WTC11 (cell line): ENCODE measurements around the gene AMMECR1. TPM values are rescaled to one million over a fixed set of nuclear protein-coding genes. Genes with fewer than 3 reads are reported as not detected.

Experiments
- ATAC-seq: fragments of 200-7000 bp; cut with Tn5 transposase; 2 replicates; pipeline ENCODE4 v1.10.0; 2021; ENCODE audit warnings: mild to moderate bottlenecking, moderate library complexity
- CTCF ChIA-PET: fragments of 300-600 bp; sonication (Branson Sonifier 250); formaldehyde crosslinking; loops from one replicate; lab custom pipeline; 2021; ENCODE audit warnings: antibody characterized with exemption; lab: Charles Lee
- POLR2A ChIA-PET: fragments of 350-600 bp; sonication (Branson Sonifier 250); formaldehyde crosslinking; loops from one replicate; lab custom pipeline; 2021; ENCODE audit warnings: antibody characterized with exemption; lab: Charles Lee
- DNase-seq: peaks from one replicate; pipeline ENCODE4 v3.0.0; 2021; ENCODE audit warnings: low spot score
- H3K27ac Mint-ChIP-seq: 2 replicates; pipeline ENCODE4 v1.8.0; 2021; ENCODE audit warnings: mixed read lengths
- H3K27me3 Mint-ChIP-seq: 2 replicates; pipeline ENCODE4 v1.8.0; 2021; ENCODE audit warnings: low read depth, mild to moderate bottlenecking, moderate library complexity, mixed read lengths
- H3K36me3 Mint-ChIP-seq: 2 replicates; pipeline ENCODE4 v1.8.0; 2021; ENCODE audit warnings: mixed read lengths
- H3K4me1 Mint-ChIP-seq: 2 replicates; pipeline ENCODE4 v1.8.0; 2022; ENCODE audit warnings: mixed read lengths
- H3K4me3 Mint-ChIP-seq: 2 replicates; pipeline ENCODE4 v1.8.0; 2021; ENCODE audit warnings: mild to moderate bottlenecking, moderate library complexity, mixed read lengths
- H3K9me3 Mint-ChIP-seq: 2 replicates; pipeline ENCODE4 v1.8.0; 2021; ENCODE audit warnings: mixed read lengths
- EMX1 ChIP-seq: fragments of 250-450 bp; sonication (Bioruptor Pico); IDR thresholded peaks from 2 replicates; pipeline ENCODE4 v1.8.0; 2021; ENCODE audit warnings: mild to moderate bottlenecking
- FOXJ3 ChIP-seq: sonication (generic); formaldehyde crosslinking; IDR thresholded peaks from 2 replicates; pipeline ENCODE4 v1.9.0; 2021; ENCODE audit warnings: missing genetic modification reagents, mild to moderate bottlenecking, borderline replicate concordance
- GTF2I ChIP-seq: fragments of 250-450 bp; sonication (Bioruptor Pico); conservative IDR thresholded peaks from 2 replicates; pipeline ENCODE4 v1.4.0; 2021; ENCODE audit warnings: mild to moderate bottlenecking
- HMGA2 ChIP-seq: fragments of 250-450 bp; sonication (Bioruptor Pico); IDR thresholded peaks from 2 replicates; pipeline ENCODE4 v1.4.0; 2021; ENCODE audit warnings: mild to moderate bottlenecking, moderate library complexity
- IRF2 ChIP-seq: sonication (generic); formaldehyde crosslinking; IDR thresholded peaks from 2 replicates; pipeline ENCODE4 v1.8.0; 2022; ENCODE audit warnings: low read depth, missing genetic modification reagents, borderline replicate concordance
- NR3C1 ChIP-seq: sonication (generic); formaldehyde crosslinking; conservative IDR thresholded peaks from 2 replicates; pipeline ENCODE4 v1.8.1; 2023; ENCODE audit warnings: low read depth, mild to moderate bottlenecking, missing genetic modification reagents
- OVOL2 ChIP-seq: fragments of 250-450 bp; sonication (Bioruptor Pico); IDR thresholded peaks from 2 replicates; pipeline ENCODE4 v1.9.0; 2021; ENCODE audit warnings: mild to moderate bottlenecking, borderline replicate concordance
- PRRX2 ChIP-seq: fragments of 250-450 bp; sonication (Bioruptor Pico); IDR thresholded peaks from 2 replicates; pipeline ENCODE4 v1.8.0; 2021; ENCODE audit warnings: mild to moderate bottlenecking
- SP1 ChIP-seq: sonication (generic); formaldehyde crosslinking; conservative IDR thresholded peaks from 2 replicates; pipeline ENCODE4 v1.8.1; 2022; ENCODE audit warnings: missing genetic modification reagents
- TEAD1 ChIP-seq: sonication (generic); formaldehyde crosslinking; IDR thresholded peaks from 2 replicates; pipeline ENCODE4 v1.8.0; 2022; ENCODE audit warnings: mild to moderate bottlenecking, missing genetic modification reagents
- ZBTB21 ChIP-seq: sonication (generic); formaldehyde crosslinking; IDR thresholded peaks from 2 replicates; pipeline ENCODE4 v1.8.1; 2023; ENCODE audit warnings: mild to moderate bottlenecking, missing genetic modification reagents, borderline replicate concordance
- ZNF232 ChIP-seq: sonication (generic); formaldehyde crosslinking; IDR thresholded peaks from 2 replicates; pipeline ENCODE4 v1.8.0; 2022; ENCODE audit warnings: mild to moderate bottlenecking, missing genetic modification reagents
- ZNF263 ChIP-seq: sonication (generic); formaldehyde crosslinking; IDR thresholded peaks from 2 replicates; pipeline ENCODE4 v1.8.1; 2022; ENCODE audit warnings: low read depth, mild to moderate bottlenecking, moderate library complexity, missing genetic modification reagents
- ZNF317 ChIP-seq: sonication (generic); formaldehyde crosslinking; IDR thresholded peaks from 2 replicates; pipeline ENCODE4 v1.8.1; 2023; ENCODE audit warnings: low read depth, mild to moderate bottlenecking, moderate library complexity, missing genetic modification reagents, borderline replicate concordance
- ZNF396 ChIP-seq: fragments of 250-450 bp; sonication (Bioruptor Pico); IDR thresholded peaks from 2 replicates; pipeline ENCODE4 v1.8.0; 2021; ENCODE audit warnings: mild to moderate bottlenecking, moderate library complexity, borderline replicate concordance
- ZNF423 ChIP-seq: fragments of 250-450 bp; sonication (Bioruptor Pico); IDR thresholded peaks from 2 replicates; pipeline ENCODE4 v2.1.2; 2022; ENCODE audit warnings: mild to moderate bottlenecking, moderate library complexity
- total RNA-seq: library from RNA; stranded (reverse); gene quantifications from 3 replicates; pipeline ENCODE4 v1.2.3, GENCODE V29; 2021
- TF ChIP-seq, protein P1 (sequence below): sonication (generic); formaldehyde crosslinking; IDR thresholded peaks from 2 replicates; pipeline ENCODE4 v1.8.1; 2023; ENCODE audit warnings: mild to moderate bottlenecking, missing genetic modification reagents, borderline replicate concordance
- TF ChIP-seq, protein P2 (sequence below): sonication (generic); formaldehyde crosslinking; conservative IDR thresholded peaks from 2 replicates; pipeline ENCODE4 v1.8.1; 2022; ENCODE audit warnings: mild to moderate bottlenecking, missing genetic modification reagents
- TF ChIP-seq, protein P3 (sequence below): sonication (generic); formaldehyde crosslinking; IDR thresholded peaks from 2 replicates; pipeline ENCODE4 v1.8.0; 2022; ENCODE audit warnings: mild to moderate bottlenecking, missing genetic modification reagents
- TF ChIP-seq, protein P4 (sequence below): sonication (generic); formaldehyde crosslinking; IDR thresholded peaks from 2 replicates; pipeline ENCODE4 v1.8.0; 2022; ENCODE audit warnings: mild to moderate bottlenecking, missing genetic modification reagents

Gene AMMECR1
- total RNA-seq, 1 experiment from 2014 or later: 18.1 TPM

DNA sequence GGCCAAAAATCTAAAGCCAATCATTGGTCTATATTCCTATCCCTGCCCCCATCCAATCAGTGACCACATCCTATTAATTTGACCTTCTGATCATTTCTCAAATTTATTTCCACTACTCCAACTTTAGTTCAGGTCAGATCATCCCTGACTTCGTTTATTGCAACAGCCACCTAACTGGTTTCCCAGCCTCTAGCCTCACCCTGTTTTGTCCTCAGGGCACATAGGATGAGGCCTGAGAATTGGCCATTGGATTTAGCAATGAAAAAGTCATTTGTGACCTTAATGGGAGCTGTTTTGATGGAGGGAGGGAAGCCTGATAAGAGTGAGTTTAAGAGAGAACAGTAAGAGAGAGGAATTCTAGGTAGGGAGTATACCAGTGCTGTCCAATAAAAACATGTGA, 155.0 kb downstream of the AMMECR1 start:
- no peak for DNase-seq
- Mint-ChIP-seq H3K36me3 (no peaks in the 10 kb centered on the region), H3K4me3 (no peak overlapping the region), H3K27ac (no peak overlapping the region), H3K27me3 (no peaks in the 10 kb centered on the region), H3K9me3 (no peaks in the 10 kb centered on the region), H3K4me1 (0 out of 2 replicates have a peak, but pooled peaks cover 6% of the 10 kb centered on the region)
- ChIA-PET POLR2A (no interaction called here), CTCF (no interaction called here)
- TF ChIP-seq, protein P1, sequence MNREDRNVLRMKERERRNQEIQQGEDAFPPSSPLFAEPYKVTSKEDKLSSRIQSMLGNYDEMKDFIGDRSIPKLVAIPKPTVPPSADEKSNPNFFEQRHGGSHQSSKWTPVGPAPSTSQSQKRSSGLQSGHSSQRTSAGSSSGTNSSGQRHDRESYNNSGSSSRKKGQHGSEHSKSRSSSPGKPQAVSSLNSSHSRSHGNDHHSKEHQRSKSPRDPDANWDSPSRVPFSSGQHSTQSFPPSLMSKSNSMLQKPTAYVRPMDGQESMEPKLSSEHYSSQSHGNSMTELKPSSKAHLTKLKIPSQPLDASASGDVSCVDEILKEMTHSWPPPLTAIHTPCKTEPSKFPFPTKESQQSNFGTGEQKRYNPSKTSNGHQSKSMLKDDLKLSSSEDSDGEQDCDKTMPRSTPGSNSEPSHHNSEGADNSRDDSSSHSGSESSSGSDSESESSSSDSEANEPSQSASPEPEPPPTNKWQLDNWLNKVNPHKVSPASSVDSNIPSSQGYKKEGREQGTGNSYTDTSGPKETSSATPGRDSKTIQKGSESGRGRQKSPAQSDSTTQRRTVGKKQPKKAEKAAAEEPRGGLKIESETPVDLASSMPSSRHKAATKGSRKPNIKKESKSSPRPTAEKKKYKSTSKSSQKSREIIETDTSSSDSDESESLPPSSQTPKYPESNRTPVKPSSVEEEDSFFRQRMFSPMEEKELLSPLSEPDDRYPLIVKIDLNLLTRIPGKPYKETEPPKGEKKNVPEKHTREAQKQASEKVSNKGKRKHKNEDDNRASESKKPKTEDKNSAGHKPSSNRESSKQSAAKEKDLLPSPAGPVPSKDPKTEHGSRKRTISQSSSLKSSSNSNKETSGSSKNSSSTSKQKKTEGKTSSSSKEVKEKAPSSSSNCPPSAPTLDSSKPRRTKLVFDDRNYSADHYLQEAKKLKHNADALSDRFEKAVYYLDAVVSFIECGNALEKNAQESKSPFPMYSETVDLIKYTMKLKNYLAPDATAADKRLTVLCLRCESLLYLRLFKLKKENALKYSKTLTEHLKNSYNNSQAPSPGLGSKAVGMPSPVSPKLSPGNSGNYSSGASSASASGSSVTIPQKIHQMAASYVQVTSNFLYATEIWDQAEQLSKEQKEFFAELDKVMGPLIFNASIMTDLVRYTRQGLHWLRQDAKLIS: no peak
- TF ChIP-seq, protein P2, sequence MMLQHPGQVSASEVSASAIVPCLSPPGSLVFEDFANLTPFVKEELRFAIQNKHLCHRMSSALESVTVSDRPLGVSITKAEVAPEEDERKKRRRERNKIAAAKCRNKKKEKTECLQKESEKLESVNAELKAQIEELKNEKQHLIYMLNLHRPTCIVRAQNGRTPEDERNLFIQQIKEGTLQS (CRISPR knock-in tag): no peak
- TF ChIP-seq TEAD1 (CRISPR knock-in tag) (no peak), GTF2I (no peak), OVOL2 (no peak), ZNF317 (CRISPR knock-in tag) (no peak), EMX1 (CRISPR knock-in tag) (no peak), PRRX2 (no peak), ZNF232 (CRISPR knock-in tag) (no peak), ZNF396 (CRISPR knock-in tag) (no peak)
- ATAC-seq: no peak

DNA sequence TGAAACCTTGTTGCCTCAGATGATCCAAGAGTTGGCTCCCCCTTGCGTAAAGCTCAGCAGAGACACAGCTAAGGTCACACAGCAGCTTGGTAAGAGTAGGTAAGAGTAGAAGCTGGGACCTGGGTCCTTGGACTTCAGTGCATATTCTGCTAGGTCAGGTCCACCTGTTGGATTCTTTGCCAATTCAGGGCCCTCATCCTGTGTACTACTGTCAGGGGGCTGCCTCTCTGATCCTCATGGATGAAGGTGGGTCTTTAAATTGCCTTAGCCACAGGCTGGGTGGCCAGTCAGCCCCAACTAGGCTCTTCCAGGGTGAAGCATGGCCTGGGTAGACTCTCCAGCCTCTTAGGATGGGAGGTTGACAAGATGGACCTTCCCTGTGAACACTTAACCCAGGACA, 155.8 kb downstream of the AMMECR1 start:
- no peak for ATAC-seq
- no peak for TF ChIP-seq SP1
- no peak for TF ChIP-seq ZNF423 (CRISPR knock-in tag)
- no peak for TF ChIP-seq FOXJ3 (CRISPR knock-in tag)
- no peak for TF ChIP-seq ZNF263 (CRISPR knock-in tag)
- TF ChIP-seq ZBTB21 (CRISPR knock-in tag): no peak
- TF ChIP-seq, protein P3, sequence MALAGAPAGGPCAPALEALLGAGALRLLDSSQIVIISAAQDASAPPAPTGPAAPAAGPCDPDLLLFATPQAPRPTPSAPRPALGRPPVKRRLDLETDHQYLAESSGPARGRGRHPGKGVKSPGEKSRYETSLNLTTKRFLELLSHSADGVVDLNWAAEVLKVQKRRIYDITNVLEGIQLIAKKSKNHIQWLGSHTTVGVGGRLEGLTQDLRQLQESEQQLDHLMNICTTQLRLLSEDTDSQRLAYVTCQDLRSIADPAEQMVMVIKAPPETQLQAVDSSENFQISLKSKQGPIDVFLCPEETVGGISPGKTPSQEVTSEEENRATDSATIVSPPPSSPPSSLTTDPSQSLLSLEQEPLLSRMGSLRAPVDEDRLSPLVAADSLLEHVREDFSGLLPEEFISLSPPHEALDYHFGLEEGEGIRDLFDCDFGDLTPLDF (CRISPR knock-in tag): no peak
- TF ChIP-seq HMGA2 (CRISPR knock-in tag): no peak
- TF ChIP-seq ZNF232 (CRISPR knock-in tag): no peak
- TF ChIP-seq NR3C1: no peak
- Mint-ChIP-seq H3K4me3 (no peak overlapping the region), H3K27ac (no peak overlapping the region), H3K27me3 (no peaks in the 10 kb centered on the region), H3K9me3 (no peaks in the 10 kb centered on the region), H3K36me3 (no peaks in the 10 kb centered on the region), H3K4me1 (0 out of 2 replicates have a peak, but pooled peaks cover 6% of the 10 kb centered on the region)
- ChIA-PET POLR2A (no interaction called here), CTCF (interaction anchor here (3.0 to 4.9 kb wide), 2 partner anchors 250 to 256 kb away, joined by 30 to 59 read pairs; no protein-coding TSS in a partner anchor)
- no peak for DNase-seq

DNA sequence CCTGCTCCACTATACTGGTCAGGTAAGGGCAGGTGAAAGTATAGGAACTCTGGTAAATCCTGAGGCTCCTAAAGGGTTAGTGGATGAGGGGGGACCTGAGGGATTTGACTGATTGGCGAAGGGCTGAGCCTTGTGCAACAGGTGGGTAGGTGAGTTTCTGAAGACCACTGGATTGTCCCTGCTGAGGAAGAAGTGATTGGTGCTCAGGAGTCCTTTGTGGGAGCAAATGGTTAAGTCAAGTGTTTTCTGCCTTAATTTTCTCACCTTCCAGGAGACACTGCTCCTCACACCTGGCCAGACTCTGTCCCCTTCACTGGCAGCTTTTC, 156.6 kb downstream of the AMMECR1 start:
- CTCF ChIA-PET: interaction anchor here (0.5 to 4.9 kb wide), 18 partner anchors 12 to 818 kb away, joined by 3 to 59 read pairs (median 5); partner anchors contain the start of gene AMMECR1

More for the DNA sequence above, 156.6 kb downstream of the AMMECR1 start:
- POLR2A ChIA-PET: no interaction called here
- Mint-ChIP-seq H3K9me3 (no peaks in the 10 kb centered on the region), H3K36me3 (no peaks in the 10 kb centered on the region), H3K4me1 (0 out of 2 replicates have a peak, but pooled peaks cover 6% of the 10 kb centered on the region), H3K27ac (no peak overlapping the region), H3K27me3 (no peaks in the 10 kb centered on the region), H3K4me3 (no peak overlapping the region)
- no peak for TF ChIP-seq IRF2
- TF ChIP-seq, protein P4, sequence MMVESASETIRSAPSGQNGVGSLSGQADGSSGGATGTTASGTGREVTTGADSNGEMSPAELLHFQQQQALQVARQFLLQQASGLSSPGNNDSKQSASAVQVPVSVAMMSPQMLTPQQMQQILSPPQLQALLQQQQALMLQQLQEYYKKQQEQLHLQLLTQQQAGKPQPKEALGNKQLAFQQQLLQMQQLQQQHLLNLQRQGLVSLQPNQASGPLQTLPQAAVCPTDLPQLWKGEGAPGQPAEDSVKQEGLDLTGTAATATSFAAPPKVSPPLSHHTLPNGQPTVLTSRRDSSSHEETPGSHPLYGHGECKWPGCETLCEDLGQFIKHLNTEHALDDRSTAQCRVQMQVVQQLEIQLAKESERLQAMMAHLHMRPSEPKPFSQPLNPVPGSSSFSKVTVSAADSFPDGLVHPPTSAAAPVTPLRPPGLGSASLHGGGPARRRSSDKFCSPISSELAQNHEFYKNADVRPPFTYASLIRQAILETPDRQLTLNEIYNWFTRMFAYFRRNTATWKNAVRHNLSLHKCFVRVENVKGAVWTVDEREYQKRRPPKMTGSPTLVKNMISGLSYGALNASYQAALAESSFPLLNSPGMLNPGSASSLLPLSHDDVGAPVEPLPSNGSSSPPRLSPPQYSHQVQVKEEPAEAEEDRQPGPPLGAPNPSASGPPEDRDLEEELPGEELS (CRISPR knock-in tag): no peak
- no peak for DNase-seq
- ATAC-seq: no peak
